Measurements from ENCODE around the gene SMURF2. TPM values are rescaled to one million over a fixed set of nuclear protein-coding genes. Genes with fewer than 3 reads are reported as not detected.

The SMURF2 gene
- total and polyA plus RNA-seq, 10 donors = 5.4 to 35.7 (median 25.0) TPM

- Histone ChIP-seq H3K36me3 (peaks cover 4 to 100% (median 97%) of the 10 kb centered on the region in 6 donors), H3K27ac (no peak overlapping the region)
These were observed 129.7 kb downstream of the SMURF2 start for GRCh38 chr17:64532409-64532808.

GRCh38 chr17:64531955-64532371 lies 130.1 kb downstream of the SMURF2 start:
- TF ChIP-seq CTCF (IDR thresholded peaks at IDR 0.05 in 8 of 11, conservative IDR thresholded peaks at IDR 0.05 in 3 of 11) = no peak
- no peak for TF ChIP-seq POLR2A (IDR thresholded peaks at IDR 0.05)
- peak in 1 of 3 donors; percentile 17 for TF ChIP-seq POLR2AphosphoS5 (IDR thresholded peaks at IDR 0.05)
- intact Hi-C loops (cut with DNase I; ENCODE audit: low total_unique reads) = no loop called here
- H3K4me1 ChIP-seq = peaks cover 0 to 8% (median 2%) of the 10 kb centered on the region in 6 donors
- H3K4me3 ChIP-seq = no peak overlapping the region
- H3K36me3 ChIP-seq = peaks cover 4 to 100% (median 97%) of the 10 kb centered on the region in 6 donors
- no peaks in the 10 kb centered on the region for H3K27me3 ChIP-seq (replicated peaks in 1 of 7)
- no peak for DNase-seq
- no peaks in the 10 kb centered on the region for H3K9me3 ChIP-seq
- H3K27ac ChIP-seq = no peak overlapping the region
- WGBS, 5 donors = 81 to 92% (median 90%) methylated on average over 5 of the region's 5 CpGs

More at GRCh38 chr17:64532409-64532808, 129.7 kb downstream of the SMURF2 start:
- Histone ChIP-seq H3K4me3 (no peak overlapping the region), H3K27me3 (replicated peaks in 1 of 7) (no peaks in the 10 kb centered on the region), H3K4me1 (peaks cover 0 to 8% (median 2%) of the 10 kb centered on the region in 6 donors), H3K9me3 (no peaks in the 10 kb centered on the region)
- intact Hi-C loops (cut with DNase I; ENCODE audit: low total_unique reads) = no loop called here
- no peak for DNase-seq
- WGBS, 5 donors = 88 to 96% (median 95%) methylated on average over 5 of the region's 5 CpGs
- no peak for TF ChIP-seq CTCF (IDR thresholded peaks at IDR 0.05 in 8 of 11, conservative IDR thresholded peaks at IDR 0.05 in 3 of 11)
- TF ChIP-seq POLR2A (IDR thresholded peaks at IDR 0.05) = no peak
- no peak for TF ChIP-seq POLR2AphosphoS5 (IDR thresholded peaks at IDR 0.05)

- Histone ChIP-seq H3K4me3 (no peak overlapping the region), H3K9me3 (no peaks in the 10 kb centered on the region), H3K27ac (no peak overlapping the region), H3K27me3 (replicated peaks in 1 of 7) (no peaks in the 10 kb centered on the region), H3K36me3 (peaks cover 4 to 100% (median 99%) of the 10 kb centered on the region in 6 donors), H3K4me1 (peaks cover 0 to 6% (median 0%) of the 10 kb centered on the region in 6 donors)
- 95 to 98% (median 97%) methylated on average over 5 of the region's 5 CpGs for WGBS, 5 donors
- TF ChIP-seq POLR2A (IDR thresholded peaks at IDR 0.05) = no peak
- TF ChIP-seq POLR2AphosphoS5 (IDR thresholded peaks at IDR 0.05) = no peak
- TF ChIP-seq CTCF (IDR thresholded peaks at IDR 0.05 in 8 of 11, conservative IDR thresholded peaks at IDR 0.05 in 3 of 11) = no peak
- intact Hi-C loops (cut with DNase I; ENCODE audit: low total_unique reads) = no loop called here
- DNase-seq = no peak
These were observed 132.9 kb downstream of the SMURF2 start for GRCh38 chr17:64529221-64529620.

GRCh38 chr17:64527914-64528313 lies 134.2 kb downstream of the SMURF2 start:
- no peaks in the 10 kb centered on the region for H3K9me3 ChIP-seq
- peaks cover 4 to 100% (median 99%) of the 10 kb centered on the region in 6 donors for H3K36me3 ChIP-seq
- H3K4me1 ChIP-seq = no peaks in the 10 kb centered on the region
- WGBS, 5 donors = 93 to 97% (median 97%) methylated on average over 2 of the region's 2 CpGs
- DNase-seq = no peak
- no peak overlapping the region for H3K4me3 ChIP-seq
- H3K27me3 ChIP-seq (replicated peaks in 1 of 7) = no peaks in the 10 kb centered on the region
- H3K27ac ChIP-seq = no peak overlapping the region
- intact Hi-C loops (cut with DNase I; ENCODE audit: low total_unique reads) = no loop called here
- TF ChIP-seq CTCF (IDR thresholded peaks at IDR 0.05 in 8 of 11, conservative IDR thresholded peaks at IDR 0.05 in 3 of 11) = no peak
- no peak for TF ChIP-seq POLR2A (IDR thresholded peaks at IDR 0.05)
- TF ChIP-seq POLR2AphosphoS5 (IDR thresholded peaks at IDR 0.05) = no peak

Measured in spleen (tissue), 11 donors.